C4-2B (cell line): Measurements from ENCODE around the gene TPR.

ENCODE experiments used
- CTCF ChIP-seq: fragments of 450-650 bp; conservative IDR thresholded peaks from 2 replicates; pipeline ENCODE4 v1.5.1; 2017; ENCODE audit warnings: mild to moderate bottlenecking
- ZFX ChIP-seq: fragments of 450-650 bp; IDR thresholded peaks from 2 replicates; pipeline ENCODE4 v1.6.1; 2017

DNA sequence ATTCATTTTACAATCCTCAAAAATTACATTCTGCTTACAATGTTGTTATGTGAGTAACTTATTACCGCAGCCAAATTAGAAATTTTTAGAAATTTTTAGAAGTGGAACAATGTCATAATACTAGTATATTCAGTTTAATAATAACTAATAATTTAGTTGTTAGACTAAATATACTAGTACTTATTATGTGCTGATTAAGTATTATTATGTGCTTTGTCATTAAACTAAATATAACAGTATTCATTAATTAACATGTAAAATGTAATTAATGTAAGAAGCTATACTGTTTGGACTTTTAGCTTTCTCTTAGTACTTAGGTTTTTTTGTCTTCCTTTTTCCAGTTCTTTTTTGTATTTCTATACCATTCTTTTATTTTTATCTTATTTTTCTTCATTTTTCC lies 15.9 kb upstream of the TPR start:
- no peak for TF ChIP-seq CTCF
- TF ChIP-seq ZFX = no peak
